ENCODE data around the gene COMMD1.

GRCh38 chr2:62040926-62041325 is 135.5 kb downstream of the COMMD1 start:
- TF ChIP-seq CTCF (IDR thresholded peaks at IDR 0.05; ENCODE audit: low read depth, low read length, poor library complexity, severe bottlenecking) (no peak), EZH2phosphoT487 (IDR thresholded peaks at IDR 0.05; ENCODE audit: borderline replicate concordance, low read length) (no peak)

All from DOHH2 (cell line).